Central memory CD4-positive, alpha-beta T cell (primary cell): ENCODE data around the gene MEOX1.

Experiments used
- DNase-seq: peaks from one replicate; pipeline ENCODE4 v3.0.0; 2022

MEOX1 gene

DNA sequence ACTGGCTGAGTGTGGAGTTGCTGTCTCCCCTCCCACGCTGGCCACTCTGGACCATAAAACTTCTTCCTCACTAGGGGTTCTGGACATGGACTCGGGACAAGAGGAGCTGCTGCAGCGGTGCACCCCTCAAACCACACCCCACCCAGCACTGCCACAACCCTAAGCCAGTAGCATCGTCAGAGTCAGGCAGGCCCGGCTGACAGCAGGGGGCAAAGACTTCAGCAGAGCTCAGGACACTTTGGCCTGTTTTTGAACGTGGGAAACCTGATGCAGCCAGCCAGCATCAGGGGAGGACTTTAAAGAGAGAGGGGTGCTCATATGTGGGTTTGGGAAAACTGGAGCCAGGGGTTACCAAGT is 9.6 kb downstream of the MEOX1 start:
- no peak for DNase-seq

DNA sequence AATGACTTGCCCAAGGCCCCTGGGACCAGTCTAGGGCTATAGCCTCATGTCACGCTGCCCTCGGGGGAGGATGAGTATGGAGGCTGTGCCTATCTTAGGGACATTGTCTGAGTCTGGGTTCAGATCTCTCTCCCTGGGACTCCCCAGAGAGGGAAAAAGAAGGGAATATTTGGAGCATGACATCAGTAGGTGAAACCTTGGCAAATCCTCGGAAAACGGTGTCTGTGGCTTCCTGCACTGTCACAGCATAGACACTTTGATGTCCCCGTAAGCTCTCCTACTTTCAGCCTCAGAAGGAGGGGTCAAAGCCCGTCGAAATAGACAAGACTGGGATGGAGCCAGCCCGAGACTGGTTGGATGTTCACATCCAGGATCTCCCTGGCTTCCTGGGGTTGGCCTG is 11.3 kb downstream of the MEOX1 start:
- DNase-seq = no peak

DNA sequence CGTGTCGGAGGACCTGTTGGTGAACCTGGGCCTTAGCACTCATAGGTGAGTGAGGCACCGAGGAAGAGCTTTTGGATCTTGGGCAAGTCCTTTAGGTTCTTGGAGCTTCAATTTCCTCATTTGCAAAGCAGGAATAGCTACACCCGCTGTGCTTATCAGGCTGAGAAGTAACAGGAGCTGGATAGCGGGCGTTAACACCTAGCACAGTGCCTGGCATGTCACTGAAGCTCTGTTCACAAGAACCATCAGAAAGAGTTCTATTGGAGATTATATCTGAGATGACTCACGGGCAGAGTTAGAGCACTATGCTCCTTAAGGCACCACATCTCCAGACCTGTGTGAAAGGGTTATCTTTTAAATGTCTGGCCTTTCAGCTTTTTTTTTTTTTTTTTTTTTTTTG is 12.8 kb downstream of the MEOX1 start:
- DNase-seq = no peak

DNA sequence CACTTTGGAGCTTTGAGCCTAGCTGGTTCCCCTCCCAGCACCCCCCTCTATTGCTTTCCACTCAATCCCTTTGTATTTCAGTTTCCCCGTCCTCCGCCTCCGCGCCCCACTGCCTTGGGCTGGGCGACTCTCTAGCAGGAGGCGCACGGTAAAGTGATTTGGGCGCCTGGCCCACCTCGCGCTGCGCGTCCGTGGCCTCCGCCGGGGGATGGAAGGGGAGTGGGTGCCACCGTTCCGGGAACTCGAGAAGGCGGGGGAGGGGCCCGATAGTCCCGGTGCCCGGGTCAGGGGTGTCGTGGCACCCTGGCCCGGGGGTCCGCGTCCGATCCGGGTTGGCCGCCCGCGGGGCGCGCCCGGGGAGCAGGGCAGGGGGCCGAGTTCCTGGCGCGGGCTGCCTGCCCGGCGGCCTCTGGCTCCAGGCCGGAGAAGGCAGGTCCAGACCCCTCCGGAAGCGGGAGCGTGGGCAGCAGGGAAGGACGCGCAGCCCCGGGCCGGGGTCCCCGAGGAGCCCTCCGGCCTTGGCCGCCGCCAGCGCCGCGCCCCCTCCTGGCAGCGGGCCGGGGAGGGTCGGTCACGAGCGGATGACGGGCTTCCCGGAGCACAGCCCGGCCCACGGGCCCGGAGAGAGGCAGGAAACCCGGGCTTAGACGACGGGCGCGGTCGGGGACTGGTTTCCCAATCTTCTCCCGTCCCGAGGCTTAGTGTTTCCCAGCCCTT is 15.8 kb downstream of the MEOX1 start:
- no peak for DNase-seq

DNA sequence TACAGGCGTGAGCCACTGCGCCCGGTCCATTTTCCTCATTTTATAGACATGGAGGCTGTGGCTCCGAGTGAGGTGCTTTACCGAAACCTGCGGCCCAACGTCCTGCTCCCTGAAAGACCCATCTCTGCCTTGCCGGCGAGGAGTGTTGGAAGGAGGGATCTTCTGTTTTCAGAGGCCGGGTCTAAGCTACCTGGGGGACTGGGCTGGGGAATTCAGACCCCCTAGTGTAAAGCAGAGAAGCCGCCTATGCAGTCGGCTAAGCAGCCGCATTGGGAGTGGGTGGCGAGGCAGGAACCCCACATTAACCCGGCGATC is 16.3 kb downstream of the MEOX1 start:
- no peak for DNase-seq

DNA sequence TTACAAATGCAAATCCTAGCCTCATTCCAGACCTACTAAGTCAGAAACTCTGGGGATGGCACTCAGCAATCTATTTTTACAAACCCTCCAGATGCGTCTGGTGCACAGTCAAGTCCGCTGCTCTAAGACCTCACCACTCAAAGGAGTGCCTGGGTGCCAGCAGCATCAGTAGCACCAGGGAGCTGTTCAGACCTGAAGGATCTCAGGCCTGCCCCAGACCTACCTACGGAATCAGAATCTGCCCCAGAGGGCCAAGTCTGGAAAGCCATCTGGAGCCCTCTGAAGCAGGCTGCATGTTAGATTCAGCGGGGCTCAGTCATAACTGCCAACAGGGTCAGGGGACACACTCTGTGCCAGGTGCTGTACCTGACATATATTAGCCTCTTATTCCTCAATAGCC is 17.6 kb downstream of the MEOX1 start:
- DNase-seq = no peak

DNA sequence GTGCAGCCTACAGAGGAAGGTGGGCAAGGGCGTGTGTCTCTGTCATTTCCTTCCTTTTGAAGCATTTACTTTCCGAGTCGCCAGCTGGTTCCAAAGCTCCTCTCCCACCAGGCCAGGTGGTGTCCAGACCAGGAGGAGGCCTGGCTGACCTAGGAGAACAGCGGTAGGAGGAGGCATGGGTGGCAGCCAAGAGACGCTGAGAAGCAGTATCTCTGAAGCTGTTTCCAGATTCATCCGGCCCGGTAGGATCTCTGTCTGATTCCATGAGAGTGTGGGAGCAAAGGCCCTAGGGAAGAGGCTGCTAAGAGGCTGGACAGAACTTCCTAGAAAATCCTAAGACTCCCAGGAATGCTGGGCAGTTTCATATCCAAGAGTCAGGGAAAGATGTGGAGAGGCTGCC is 20.3 kb downstream of the MEOX1 start:
- no peak for DNase-seq

DNA sequence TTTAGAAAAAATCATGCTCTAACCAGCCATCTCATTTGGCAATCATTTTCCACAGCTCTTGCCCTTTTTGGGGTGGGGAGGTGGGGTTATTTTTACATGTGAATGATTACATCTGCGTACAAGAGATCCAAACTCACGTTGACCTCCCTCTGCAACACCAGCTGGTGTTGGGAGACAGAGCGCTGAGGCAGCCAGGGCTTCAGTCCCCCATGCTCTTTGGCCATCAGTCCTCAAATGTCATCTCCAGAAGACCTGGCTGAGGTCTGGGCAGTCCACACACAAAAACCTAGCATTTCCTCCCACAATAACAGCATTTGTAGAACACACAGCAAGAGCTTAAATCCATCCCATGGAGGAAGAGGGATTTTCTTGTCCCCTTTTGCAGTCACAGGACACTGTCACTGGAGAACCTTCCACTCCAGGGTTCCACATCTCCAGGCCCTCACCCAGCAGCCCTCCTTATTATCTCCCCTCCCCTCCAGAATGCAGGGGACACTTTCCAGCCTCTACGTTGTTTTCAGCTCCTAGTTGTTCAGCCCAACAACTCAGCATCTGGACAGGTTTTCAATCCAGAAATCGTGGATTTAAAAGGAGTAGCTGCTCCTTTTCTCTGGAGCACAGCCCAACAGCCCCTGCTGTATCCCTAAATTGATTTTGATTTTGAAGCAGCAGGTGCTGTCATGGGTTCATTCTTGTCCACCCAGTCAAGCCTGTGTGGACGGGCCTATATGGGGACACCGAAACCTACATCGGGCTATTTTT is 21.1 kb downstream of the MEOX1 start:
- no peak for DNase-seq

DNA sequence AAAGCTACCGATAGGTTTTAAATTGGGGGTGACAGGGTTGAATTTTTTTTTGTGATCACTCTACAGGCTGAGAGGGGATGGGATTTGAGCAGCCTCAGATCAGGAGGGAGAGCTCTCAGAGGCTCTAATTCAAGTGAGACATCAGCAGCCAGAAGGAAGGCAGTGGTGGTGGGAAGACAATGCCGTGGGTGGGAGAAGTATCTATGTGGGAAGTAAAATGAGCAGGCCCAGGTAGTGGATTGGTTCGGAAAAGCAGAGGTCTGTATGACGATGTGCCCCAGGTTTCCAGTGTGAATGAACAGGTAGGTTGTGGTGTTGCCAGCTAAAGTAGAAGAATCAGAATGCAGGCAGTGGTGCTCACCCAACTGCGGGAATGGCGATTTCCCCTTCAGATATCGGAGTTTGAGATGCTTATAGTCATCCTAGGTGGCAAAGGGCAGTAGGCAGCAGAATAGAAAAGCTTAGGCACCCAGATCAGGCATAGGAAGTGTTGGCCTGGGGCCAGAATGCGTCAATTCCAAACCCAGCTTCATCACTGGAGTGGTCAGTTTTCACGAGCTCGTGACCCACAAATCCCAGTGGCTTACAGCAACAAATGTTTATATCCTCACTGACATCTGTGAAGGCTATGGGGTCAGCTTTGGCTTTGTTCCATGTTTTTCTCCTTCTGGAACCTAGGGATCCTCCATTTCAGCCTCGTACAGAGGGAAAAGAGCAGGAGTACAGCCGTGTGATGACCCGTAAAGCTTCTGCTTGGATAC is 24.0 kb downstream of the MEOX1 start:
- no peak for DNase-seq

DNA sequence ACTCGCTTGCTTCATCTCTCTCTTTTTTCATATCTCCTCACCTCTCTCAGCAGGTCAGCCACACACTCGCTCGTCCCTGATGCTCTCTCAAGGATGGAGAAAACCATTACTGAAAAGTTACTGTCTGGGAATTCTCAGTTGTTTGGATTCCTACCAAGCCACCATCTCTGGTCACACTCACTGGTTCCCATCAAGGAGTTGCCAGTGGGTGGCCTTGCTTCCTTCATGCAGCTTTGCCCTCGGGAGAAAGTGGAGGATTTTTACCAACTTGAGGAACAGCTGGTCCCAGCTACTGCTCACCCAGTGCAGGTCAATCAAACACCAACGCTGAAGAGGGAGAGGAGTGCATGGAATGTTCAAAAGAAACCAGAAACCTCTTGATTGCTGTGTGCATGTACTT is 25.3 kb downstream of the MEOX1 start:
- no peak for DNase-seq

DNA sequence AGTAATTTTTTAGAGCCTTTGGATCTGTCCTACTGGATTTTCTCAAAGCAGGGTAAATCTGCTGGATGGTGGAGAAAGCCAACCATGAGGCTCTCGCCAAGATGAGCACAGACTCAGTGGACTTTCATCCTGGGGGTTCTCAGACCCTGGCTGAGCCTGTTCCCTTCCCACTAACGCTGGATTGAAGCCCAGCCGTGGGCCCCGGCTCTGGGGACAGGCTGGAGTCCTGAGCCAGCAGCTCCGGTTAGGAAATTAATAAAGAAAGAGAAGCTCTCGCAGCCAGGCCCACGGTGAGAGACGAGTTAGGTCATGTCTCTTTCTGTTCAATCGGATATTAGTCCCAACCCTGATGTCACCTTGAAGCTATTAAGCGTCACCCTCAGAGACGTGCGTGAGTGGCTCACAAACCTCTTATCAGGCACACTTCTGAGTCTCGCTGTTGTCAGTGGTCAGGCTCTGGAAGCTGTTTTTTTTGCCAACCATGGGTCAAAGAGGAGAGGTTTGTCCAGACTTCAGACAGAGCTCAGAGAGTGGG is 27.1 kb downstream of the MEOX1 start:
- no peak for DNase-seq

DNA sequence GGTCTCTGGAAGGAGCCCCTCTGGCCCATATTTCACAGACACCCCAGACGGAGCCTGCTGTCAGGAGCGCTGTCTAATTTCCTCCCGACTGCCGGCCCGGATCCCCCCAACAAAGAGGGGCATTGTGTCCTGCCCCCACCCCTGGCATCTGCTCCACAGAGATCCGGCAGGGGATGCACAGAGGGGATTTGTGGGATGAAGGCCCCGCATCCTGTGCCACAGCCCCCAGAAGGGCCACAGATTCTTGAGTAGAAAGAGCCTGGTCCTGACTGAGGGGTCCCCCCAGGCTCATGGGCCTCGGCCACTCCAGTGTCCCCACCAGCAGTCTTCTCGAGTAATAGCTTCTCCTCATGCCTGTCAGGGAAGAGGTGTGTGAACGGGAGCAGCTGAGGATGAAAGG is 29.5 kb downstream of the MEOX1 start:
- no peak for DNase-seq

DNA sequence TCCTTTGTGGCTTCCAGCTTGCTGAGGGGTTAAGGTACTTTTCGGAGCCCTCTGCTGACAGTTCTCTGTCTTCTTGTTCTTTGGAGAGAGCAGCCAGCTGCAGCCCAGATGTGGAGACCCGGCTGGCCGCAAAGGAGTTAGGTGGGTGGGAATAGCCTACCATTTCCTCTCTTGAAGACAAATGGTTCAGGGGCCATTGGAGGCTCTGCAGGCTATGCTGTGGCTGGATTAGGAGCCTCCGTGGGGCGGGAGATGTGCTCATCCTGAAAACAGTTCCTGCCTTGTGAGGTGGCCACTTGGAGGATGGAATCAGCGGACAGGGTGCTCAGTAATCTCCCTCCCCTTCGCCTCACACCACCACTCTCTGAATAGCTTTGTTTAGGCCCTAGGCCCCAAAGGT is 30.3 kb downstream of the MEOX1 start:
- DNase-seq = no peak

DNA sequence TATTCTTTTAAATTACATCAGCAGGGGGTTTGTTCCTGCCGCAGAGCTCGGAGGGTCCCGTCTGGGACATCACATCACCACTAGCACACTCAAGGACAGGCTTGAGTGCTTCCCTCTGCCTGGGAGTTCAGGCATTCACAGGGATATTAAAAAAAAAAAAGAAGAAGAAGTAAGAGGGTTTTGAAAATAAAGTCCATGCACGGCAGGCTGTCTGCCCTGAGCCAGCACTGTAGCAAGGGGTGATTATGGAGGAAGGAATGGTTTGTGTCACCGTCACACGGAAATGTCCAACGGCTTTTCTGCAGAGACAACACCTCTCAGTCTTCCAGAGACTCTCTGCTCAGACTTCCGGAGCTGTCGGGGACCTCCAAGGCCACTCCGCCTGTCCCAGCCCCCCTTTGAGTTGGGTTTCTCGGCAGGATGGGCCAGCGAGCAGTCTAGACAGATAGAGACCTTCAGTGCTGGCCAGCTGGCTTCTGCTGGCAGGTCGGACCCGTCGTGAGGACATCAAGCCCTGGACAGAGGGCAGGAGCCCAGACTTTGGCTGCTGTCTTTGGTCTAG is 33.6 kb downstream of the MEOX1 start:
- no peak for DNase-seq

DNA sequence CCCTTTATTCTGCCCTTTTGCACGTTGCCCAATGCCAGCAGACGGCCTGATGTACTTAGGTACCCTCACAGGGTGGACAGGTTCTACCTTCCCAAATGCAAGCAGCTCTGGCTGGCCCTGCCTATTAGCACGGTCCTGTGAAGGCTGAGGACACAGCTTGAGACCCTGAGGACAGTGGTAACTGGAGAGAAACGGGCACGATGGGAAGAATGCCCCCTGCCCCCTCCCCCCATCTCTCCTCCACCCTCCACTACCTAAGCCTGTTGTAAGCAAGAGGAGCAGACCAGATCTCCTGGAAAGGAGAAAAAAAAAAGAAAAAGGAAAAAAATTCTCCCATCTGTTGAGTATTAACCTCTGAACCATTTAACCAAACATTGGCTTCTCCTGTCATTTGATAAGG is 34.1 kb downstream of the MEOX1 start:
- no peak for DNase-seq

DNA sequence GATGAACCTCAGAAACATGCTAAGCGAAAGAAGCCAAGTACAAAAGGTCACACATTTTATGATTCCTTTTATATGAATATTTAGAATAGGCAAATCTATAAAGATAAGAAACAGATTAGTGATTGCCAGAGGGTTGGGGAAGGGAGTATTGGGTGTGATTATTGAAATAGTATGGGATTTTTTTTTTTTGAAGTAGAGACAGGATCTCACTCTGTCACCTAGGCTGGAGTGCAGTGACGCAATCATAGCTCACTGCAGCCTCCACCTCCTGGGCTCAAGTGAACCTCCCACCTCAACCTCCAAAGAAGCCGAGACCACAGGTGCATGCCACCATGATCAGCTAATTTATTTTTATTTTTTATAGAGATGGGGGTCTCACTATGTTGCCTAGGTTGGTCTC is 35.7 kb downstream of the MEOX1 start:
- DNase-seq = no peak

DNA sequence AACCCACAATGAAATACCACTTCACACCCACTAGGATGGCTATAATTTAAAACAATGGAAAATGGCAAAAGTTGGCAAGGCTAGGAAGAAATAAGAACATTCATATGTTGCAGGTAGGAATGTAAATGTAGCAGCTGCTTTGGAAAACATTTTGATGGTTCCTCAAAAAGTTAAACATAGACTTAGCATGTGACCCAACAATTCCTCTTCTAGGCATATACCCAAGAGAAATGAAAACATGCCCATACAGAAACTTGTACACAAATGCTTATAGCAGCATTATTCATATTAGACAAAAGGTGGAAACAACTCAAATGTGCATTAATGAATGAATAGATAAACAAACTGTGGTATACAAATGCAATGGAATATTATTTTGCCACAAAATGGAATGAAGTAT is 36.1 kb downstream of the MEOX1 start:
- no peak for DNase-seq

DNA sequence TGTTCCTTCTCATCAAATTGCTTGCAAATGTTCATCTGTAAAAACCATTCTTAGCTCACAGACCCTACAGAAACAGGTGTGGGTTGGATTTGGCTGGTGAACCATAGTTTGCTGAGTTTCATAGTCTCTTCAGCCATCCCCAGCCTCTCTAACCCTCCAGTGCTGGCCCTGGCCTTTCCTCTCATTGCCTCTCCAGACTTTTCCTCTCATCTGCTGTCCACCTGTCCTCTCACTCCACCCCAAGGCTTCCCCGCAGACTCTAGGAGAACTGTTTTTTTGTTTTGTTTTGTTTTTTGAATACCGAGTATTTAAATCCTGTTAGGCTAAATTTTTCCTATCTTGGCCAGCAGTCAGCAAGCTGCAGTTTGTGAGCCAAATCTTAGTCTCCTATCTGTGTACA is 41.1 kb downstream of the MEOX1 start:
- no peak for DNase-seq

DNA sequence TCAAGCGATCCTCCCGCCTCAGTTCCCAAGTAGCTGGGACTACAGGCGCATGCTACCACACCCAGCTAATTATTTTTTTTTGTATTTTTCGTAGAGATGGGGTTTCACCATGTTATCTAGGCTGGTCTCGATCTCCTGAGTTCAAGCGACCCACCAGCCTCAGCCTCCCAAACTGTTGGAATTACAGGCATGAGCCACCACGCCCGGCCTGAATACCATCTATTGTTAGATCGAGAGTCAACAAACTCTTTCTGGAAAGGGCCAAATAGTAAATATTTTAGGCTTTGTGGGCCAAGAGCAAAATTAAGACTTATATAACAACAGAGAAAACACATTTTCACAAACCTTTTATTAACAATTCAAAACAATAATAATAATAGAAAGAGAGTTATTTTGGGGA is 41.6 kb downstream of the MEOX1 start:
- DNase-seq = no peak

DNA sequence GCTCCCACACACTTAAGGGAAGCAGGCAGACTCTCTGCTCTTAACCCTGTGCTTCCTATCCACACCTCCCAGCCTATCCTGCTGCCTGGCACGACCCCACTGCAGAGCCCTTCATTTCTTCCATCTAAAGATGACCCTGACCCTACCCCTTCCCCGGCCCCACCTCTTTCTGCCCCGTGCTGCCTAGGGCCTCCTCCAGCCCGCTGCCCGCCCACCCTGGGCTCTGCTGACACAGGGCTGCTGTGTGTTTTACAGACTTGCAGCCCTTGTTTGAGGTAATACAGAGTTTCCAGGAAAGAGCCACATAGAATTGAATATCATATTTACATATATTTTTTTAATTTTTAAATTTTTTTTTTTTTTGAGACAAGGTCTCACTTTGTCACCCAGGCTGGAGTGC is 42.0 kb downstream of the MEOX1 start:
- DNase-seq = no peak

DNA sequence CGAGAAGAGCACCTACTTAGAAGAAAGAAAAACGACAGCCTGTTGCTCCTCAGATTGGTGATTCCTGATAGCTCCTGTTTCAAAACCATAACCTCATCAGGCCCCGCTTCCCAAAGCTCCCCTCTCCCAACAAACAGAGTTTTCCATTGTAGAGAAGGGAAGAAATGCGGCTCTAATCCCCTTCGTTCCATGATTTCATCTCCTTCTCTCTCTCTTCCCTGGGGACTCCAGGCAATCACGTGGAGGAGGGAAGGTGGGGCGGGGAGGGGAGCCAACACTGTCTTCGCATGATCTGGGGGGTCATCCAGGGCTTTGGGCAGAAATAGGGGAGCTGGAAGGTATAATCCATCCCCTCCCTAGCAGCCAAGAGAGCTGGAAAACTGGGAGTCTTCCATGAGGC is 43.4 kb downstream of the MEOX1 start:
- DNase-seq = no peak

DNA sequence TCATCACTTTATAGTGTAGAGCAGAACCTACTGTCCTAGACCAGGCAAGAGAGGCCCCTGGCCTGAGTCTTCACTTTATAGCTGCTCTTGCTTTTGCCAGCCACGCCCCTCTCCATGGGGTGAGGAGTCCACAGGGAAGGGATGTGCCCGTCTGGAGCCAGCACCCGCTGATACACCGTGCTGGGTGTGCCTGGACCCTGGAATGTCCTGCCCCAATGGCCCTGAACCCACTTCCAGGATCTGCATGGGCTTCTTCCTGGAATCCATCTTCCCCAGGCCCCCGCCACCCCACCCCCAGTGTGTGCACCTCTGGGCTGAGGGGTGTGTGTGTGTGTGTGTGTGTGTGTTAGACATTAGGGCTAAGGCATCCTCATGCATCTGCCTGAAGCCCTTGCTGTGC is 44.9 kb downstream of the MEOX1 start:
- no peak for DNase-seq

DNA sequence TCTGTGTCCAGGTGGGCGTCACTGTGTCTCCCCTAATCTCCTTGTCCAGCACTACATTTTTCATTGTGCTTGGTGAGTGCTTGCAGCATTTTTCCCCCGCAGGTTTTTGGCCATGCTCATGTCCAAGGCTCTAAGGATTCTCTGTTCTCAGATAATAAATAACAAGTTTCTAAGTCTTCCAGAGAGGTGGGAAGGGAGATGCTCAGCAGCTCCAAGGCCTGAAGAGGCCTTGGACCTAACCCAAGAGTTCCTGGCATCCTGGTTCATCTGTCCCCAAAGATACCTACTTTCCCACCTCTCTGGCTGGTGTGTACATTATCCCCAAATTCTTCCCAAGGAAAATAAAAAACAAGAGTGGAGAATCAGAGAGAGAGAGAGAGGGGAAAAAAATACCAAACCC is 45.3 kb downstream of the MEOX1 start:
- no peak for DNase-seq

DNA sequence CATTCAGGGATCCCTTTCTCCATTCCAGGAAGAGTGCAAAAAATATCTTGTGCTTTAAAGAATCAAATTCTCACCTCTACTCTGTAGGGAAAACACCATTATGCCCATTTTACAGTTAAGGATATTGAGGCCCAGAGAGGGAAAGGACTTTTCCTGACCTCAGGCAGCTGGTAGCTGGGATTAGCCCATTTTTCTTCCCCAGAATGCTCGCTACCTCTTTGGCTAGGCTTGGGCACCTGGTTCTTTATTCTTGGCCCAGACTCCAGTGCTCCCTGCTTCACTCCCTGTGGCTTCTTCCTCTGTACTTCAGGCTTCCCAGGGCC is 45.7 kb downstream of the MEOX1 start:
- no peak for DNase-seq
